GM18868 (cell line): ENCODE data around the gene ARHGAP19.

Experiments
- ATAC-seq: cut with Tn5 transposase; IDR thresholded peaks from one replicate; pipeline ENCODE4 v1.9.1; 2021; ENCODE audit warnings: mild to moderate bottlenecking, moderate library complexity; ENCODE audit not compliant: unreplicated experiment

ARHGAP19 gene

DNA sequence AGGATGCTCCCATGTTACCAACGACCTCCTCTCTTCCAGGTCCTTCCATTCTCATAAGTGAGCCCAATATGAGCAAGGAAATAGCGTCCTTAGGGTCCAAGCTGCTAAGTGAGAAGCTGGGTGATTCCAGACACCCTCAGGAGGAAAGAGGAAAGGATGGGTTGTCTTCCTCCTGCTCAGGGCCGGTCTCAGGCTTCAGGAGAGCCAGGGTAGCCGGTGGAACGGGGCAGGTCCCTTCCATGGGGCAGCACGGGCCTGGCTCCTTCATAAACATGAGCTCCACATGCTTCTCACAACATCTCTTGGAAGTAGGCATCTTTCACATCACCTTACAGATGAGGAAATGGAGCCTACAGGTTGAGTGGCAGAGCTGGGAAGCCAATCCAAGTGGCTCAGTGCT is 119.4 kb downstream of the ARHGAP19 start:
- no peak for ATAC-seq
